Frontal cortex (tissue), 4 donors: ENCODE measurements around the gene KCNQ1. TPM values are rescaled to one million over a fixed set of nuclear protein-coding genes. Genes with fewer than 3 reads are reported as not detected.

Experiments used
- DNase-seq, 2 donors: peaks; one replicate each; pipeline ENCODE4 v3.0.0; 2012; ENCODE audit warnings: low spot score in 2 of 2
- FAIRE-seq: peaks from 2 replicates; lab custom pipeline; 2012; peaks lifted over from hg19 to GRCh38; lab: Jason Lieb, UNC
- total RNA-seq: library from RNA; depleted of rRNA; stranded (reverse); fragments of >200 nt; gene quantifications from one replicate; pipeline ENCODE4 v1.2.3, GENCODE V29; 2014
- donor health status: control.
- donor health status: control.
- donor health status: control.

KCNQ1 gene
- total RNA-seq, 1 donor from 2014 or later: under 0.01 TPM

DNA sequence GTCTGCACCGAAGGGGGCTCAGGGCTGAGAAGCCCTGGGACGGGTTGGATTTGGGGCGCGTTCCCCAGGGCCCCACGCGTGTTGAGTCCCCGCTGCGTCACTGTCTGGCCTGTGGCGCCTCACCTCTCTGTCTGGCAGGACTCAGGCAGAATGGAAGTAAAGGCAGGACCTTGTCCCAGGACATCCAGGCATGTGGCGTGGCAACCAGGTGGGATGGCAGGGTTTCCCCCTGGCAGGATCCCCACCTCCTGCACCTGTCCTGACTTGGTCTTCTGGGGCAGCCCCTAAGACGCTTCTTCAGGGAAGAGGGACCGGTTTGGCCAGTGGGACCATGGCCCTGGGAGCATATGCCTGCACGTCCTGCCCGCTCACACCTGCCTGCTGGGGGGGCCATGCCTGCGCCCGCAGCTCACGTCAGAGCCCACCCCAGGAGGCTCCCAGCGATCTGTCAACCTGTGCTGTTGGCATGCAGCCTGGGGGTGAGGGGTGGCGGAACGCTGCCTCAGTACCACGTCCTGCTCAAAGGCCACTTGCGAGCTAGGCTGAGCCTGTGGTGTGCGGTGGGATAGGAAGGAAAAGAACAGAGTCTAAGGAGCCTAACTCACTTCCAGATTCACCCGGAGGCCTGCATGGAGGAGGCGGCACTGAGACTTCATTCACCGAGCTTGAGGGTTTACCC lies 72.7 kb downstream of the KCNQ1 start:
- no peak for DNase-seq
- FAIRE-seq: no peak

DNA sequence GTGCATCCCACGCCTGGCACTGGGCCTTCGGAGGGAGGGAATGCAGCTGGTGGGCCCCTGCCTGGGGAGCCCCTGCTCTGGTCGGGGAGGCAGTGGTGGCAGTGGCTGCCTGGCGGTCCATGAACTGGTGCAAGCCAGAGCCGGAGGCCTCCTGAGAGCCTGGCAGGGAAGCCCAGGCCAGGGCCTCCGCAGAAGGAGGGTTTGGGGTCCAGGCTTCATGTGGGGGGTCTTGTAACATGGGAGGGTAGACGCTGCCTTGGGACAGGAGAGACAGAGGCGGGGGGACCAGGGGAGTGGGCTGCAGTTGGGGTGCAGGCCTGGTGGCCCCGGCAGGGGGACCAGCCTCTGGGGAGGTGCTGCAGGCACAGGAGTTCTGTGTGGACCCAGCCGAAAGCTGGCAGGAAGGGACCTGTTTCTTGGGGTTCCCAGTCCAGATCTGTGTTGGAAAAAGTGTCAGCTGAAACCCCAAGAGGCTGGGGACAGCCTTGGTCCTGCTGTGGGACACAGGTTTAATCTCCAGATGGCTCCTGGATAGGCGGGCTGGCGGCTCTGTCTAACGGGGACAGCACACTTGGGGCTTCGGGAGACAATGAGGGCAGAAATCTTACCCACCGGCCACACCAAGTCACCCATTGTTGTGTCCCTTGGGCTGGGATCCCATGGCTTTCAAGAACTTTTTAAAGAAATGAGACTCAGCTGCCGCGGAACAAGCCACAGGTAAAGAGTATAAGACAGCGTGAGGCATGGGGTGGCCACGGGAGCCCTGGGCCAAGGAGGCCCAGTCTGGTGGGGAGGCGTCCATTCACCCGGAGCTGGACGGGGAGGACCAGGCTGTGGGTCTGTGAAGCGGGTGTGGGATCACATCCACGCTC lies 73.5 kb downstream of the KCNQ1 start:
- FAIRE-seq (no peak), DNase-seq (no peak)

DNA sequence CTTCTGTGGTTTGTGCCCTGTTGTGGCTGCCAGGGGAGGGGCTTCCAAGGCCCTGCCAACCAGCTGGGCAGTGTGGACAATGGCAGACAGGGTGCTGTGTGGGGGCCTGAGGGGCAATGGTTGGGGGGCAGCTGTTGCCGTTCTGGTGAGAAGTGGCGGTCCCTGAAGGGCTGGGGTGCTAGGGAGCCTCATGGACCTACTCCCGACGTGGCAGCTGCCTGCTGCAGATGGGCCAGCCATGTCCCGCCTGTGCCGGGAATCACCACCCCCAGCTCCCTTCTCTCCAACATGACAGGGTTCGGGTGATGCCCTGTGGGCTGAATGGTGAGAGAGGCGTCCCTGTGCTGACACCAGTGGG lies 74.2 kb downstream of the KCNQ1 start:
- DNase-seq (no peak), FAIRE-seq (no peak)

DNA sequence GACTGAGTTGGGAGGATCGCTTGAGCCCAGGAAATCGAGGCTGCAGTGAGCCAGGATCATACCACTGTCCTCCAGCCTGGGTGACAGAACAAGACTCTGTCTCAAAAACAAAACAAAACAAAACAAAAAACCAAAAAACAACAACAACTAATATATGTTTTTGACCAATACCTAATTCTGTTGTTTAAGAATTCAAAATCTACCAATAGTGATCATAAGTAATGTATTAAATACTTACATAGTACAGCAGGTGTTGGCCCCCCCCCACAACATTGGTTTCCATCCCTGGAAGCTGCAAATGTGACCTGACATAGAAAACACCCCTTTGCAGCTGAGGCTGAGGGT lies 74.7 kb downstream of the KCNQ1 start:
- FAIRE-seq (no peak), DNase-seq (no peak)

DNA sequence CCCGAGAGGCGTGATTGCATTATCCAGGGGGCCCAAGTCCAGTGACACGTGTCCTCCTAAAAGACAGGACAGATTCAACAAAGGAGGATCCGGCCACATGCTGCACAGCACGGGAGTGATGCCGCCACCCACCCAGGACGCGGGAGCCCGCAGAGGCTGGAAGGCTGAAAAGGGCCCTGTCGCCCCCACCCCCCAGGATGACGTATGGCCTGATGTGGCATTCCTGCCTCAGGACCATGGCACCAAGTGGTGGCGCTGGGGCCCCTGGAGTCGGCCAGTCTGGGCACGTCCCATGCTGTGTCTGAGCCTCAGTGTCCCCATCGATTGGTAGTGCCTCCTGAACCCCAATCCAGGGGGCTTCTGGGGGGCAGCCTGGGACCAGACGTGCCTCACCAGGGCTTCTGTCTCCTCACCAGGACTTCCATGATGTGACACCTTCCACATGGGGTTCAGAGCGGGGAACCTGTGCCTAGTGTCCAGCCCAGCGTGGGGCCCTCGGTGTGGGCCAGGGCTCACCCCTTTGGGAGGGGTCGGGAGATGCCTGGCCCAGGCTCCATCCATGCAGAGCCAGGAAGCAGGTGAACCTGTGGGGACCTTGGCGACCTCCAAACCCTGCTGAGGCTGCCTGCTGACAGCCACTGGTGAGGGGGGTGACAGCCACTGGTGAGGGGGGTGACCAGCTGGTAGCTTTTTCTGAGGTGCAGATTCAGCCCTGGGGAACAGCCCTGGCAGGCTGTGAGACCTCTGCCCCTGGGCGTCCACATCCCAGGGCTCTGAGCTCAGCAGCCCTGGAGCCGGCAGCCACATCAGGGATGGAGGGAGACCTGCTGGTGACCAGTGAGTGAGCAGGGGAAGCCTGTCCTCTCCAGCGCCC lies 75.3 kb downstream of the KCNQ1 start:
- no peak for FAIRE-seq
- no peak for DNase-seq

DNA sequence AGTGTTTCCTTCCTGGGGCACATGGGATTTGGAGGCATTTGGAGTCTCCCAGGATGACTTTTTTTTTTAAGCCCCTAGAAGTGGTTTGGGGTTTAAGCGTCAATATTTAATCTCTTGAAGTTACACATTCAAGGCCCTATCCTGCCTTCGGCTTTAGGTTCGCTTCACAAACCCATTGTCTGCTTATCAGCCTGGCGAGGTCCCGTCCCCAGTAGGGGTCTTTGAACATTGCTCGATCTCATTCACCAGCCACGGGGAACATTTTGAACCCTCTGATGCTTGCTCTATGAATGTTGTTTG lies 75.9 kb downstream of the KCNQ1 start:
- DNase-seq (no peak), FAIRE-seq (no peak)

DNA sequence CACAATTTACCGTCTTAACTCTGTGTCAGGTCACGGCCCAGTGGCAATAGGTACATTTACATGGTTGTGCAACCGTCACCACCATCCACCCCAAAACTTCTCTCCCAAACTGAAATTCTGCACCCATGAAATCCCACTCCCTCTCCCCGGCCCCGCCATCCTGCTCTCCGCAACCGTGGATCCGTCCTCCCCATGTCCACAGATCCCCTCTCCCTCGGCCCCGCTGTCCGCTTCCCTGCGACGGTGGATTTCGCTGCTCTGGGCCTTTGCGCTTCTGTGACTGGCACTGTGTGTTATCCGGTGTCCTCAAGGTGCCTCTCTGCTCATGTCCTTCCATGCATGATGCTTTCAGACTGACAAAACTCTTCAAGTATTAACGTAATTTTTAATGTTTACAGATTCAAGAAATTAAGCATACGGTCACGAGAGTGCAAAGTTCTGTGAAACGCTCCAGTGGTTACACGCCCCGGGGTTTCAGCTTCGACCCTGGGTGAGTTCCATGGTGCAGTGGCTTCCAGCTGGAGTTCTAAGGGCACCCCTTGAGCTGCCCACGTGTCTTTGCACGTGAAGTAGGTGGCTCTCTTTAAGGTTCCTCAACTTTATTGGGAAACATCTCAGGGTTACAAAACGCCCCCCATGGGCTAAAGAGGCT lies 76.4 kb downstream of the KCNQ1 start:
- no peak for FAIRE-seq
- no peak for DNase-seq

DNA sequence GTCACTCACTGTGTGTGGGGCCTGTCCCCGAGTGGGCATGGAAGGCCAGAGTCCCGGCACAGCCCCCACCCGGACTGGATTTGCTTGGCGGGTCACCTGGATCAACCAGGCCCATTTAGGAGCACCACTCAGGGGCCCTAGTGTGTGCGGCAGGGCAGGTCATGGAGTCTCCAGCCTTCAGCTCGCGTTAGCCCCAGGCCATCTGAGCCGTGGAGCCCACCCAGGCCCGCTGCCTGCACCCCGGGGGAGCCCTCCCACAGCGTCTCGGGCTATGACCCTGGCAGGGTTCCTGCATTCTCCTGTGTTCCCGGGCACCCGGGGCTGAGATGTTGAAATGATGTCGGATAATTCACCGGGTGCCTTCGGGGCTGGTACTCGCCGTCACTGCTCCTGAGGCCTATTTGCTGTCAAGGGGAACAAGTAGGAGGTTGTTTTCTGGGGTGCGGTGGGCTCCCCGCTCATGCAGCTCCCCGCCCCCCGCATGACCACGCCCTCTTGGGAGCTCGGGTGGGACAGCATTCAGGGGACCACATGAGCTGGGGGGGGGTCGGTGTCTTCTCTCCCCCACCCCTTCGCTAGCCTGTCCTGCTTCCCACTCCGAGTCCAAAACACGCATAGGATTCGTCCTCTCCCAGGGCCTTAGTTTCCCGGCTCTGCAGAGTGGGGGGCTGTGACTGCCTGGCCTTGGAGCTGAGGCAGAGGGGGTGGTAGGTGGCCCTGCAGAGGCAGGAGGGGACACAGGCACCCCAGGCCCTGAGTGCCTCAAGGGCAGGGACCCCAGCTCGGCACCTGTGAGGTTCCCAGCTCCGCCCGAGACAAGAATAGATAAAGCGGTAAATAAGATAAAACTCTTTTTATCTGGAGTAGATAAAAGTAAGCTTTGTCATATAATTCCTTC lies 77.2 kb downstream of the KCNQ1 start:
- FAIRE-seq: no peak
- DNase-seq: no peak

DNA sequence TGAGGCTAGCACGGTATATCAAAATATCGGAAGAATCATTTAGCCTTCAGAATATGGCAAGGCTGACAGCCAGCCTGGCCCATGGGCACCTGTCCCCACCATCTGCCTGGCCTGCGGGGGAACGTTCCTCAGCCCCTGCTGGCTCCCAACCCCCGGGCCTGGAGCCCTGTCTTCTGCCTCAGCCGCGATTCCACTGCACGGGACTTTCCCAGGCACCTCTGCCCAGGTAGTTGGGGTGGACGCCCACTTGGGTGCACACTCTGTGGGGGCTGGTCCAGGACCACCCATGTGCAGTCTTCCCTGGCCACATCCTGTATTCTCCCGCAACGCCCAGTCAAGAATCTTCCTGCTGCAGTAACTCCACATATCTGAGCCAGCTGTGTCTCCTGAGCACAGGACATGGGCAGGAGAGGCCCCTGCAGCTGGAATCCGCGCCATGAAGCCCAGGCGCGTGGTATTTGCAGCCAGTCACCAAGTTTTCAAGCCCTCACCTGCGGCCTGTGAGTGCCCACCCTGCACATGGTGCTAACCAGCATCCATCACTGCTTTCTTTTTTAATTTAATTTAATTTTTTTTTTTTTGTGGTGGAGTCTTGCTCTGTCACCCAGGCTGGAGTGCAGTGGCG lies 77.9 kb downstream of the KCNQ1 start:
- FAIRE-seq (no peak), DNase-seq (no peak)

DNA sequence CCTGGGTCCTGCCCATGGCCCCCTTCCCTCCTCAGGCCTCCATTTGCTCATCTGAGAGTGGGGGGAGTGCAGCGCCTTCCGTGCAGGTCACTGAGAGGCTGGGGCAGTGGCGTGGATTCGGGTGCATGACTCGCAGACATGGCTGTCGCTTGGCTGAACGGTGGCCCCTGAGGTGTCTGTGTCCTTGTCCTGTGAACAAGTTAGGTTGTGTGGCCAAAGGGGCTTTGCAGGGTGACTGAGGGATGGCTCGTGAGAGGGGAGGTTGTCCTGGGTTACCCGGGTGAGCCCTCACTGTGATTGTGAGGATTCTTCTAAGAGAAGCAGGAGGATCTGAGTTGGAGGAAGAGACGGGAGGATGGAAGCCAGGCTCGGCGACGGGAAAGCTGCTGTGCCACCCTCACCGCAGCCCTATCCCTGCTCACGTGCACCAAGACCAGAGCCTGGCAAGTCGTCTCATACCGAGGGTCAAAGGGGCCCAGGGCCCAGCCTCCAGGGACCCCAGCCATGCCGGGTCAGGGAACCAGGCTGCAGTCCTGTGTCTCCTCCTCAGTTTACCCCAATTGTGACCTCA lies 79.1 kb downstream of the KCNQ1 start:
- DNase-seq: no peak

DNA sequence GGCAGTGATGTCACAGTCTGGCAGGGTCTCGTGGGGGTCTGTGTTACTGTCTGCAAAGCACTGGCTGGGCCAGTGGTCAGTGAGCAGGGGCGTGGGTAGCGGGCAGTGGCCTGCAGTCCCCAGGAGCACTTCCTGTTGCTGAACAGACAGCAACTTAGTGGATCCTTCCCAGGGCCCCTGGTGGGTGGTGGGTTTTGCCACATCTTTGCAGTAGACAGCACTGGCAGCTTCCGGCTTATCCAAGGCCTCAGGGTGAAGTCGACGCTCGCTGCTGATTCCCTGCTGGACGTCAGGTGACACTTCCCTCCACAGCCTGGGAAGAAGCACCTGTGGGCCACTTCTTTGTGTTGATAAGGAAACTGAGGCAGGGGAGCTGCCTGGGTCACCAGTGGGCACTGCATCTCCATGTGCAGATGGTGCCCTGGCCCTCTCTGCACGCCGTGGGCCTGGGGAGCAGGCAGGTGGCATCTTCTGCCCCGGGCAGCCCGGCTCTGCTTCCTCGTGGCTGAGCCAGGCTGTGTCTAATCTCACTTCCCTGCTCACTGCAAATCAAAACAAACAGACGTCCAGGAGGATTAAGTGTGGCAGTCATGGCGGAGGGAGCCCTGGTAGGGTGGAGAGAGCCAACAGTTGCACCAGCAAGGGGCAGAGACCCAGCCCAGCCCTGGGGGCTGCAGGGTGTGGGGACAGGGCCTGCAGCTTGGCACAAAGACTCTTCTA lies 79.8 kb downstream of the KCNQ1 start:
- DNase-seq (no peak), FAIRE-seq (no peak)

More for the DNA sequence above, 79.1 kb downstream of the KCNQ1 start:
- no peak for FAIRE-seq

DNA sequence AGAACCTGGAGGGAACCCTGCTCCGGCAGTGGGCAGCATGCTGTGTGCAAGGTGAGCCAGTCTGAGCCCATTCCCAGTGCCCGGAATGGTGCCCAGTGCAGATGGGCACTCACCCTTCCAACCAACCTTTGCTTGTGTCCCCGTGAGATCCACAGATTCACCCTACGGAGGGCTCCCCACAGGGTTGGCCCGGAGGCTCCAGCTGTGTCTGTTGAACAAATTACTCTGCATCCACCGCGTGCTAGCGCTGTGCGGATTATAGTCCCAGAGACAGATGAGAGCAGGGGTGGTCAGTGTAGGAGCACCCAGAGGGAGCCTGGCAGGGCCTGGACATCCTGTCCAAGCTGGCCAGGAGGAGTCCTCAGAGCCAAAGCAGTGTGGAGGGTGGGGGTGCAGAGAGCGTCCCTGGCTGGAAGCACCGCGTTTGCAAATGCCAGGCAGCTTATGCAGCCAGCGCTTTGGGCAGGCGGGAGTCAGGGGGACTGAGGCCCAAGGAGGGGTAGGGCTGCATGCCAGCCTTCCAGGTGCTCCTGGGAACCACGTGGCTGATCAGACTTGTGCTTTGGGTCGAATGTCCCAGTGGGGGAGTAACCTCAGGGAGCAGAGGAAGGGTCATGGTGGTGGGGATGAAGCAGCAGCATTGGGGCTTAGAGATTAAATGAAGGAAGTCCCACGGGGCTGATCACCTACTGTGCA lies 80.5 kb downstream of the KCNQ1 start:
- no peak for FAIRE-seq
- no peak for DNase-seq

DNA sequence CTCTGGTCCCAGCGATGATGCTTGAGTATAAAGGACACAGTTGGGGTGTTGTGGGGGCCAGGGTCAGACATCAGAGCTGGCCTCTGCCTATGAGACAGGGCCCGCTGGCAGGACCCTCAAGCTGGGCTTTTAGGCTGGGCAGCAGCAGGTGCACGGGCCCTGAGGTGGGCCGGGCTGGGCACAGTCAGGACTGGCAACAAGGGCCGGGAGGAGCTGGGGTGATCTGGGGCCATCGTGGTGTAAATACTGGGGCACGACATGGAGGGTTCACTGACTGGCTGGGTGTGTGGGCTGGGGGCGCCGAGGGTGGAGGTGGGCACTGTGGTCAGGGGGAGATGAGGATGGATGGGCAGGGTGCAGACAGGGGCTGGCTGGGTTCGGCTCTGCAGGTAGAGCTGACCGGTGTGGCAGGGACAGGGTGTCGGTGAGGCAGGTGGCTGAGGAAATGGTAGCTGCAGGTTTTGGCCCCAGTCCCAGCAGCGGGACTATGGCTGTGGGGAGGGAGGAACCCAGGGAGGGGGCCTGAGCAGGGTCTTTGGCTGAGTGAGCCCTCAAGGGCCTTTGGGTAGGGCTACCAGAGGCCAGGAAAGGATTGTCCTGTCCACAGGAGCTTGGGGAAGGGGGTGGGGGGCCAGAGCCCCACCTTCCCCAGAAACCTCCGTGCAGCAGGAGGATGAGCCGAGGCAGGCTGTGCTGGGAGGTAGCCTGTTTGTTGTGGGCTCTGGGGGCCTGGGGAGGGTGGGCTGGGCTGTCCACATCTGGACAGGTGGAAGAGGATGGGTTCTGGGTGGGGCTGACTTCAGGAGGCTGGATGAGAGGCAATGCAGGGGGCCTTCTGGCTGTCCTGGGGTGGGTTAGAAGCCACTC lies 81.4 kb downstream of the KCNQ1 start:
- no peak for FAIRE-seq

DNA sequence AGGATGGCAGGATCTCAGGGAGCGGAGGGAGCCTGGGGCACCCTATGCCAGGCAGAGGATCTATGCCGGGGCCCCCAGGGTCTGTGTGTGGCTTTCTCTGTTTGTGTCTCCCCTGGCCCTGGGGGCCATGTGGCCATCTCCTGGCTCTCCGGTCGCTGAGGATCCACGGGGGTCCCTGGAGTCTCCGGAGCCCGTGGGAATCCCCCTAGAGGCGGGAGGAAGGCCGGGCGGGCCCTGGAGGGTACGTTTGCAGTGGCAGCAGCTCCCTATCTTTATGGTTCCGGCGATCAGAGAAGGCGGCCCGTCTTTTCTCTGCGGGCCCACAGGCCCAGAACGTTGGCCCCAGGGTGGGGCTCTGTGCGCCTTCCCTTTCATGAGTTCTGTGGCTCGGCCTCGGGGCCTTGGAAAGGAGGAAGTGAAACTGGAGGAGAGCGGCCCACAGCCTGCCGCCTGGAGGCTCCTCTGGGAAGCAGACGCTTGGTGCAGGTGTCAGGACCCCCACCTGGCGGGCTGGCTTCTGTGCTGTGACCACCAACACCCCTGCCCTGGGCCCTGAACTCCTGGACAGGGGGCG lies 82.1 kb downstream of the KCNQ1 start:
- FAIRE-seq (no peak), DNase-seq (no peak)

More for the DNA sequence above, 81.4 kb downstream of the KCNQ1 start:
- no peak for DNase-seq

DNA sequence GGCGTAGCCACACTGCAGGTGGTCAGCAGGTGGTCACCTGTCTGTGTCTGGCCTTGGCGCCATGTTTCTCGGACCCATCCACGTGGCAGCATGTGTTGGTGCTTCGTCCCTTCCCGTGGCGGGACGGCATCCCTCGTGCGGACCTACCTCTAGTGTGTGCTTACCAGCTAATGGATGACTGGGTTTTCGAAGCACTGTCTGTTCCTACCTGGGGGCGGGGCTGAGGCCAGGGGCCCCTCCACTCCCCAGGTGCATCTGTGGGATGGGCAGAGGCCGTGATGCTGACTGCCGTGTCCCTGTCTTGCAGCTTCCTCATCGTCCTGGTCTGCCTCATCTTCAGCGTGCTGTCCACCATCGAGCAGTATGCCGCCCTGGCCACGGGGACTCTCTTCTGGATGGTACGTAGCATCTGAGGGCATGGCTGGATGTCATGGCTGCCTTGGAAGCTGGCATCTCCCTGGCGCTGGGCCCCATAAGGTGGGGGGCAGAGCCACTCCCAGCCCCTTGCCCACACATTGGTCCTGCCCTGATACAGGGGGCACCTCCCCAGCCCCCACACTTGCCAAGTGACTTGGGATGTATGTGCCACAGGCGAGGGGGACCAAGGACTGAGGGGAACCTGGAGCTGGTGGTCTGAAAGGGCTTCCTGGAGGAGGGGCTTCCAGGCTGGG lies 82.9 kb downstream of the KCNQ1 start:
- DNase-seq (no peak), FAIRE-seq (no peak)
